HL-60 (cell line): ENCODE data around the gene PLEKHG3.

Experiments used
- CTCF ChIP-seq: IDR thresholded peaks from one replicate; pipeline ENCODE4 v1.5.1; 2011; ENCODE audit warnings: low read length, control low read depth, inconsistent platforms; ENCODE audit not compliant: insufficient read depth
- POLR2AphosphoS5 ChIP-seq: IDR thresholded peaks from 2 replicates; pipeline ENCODE4 v1.6.1; 2012; ENCODE audit warnings: low read depth
- SPI1 ChIP-seq: IDR thresholded peaks from 2 replicates; pipeline ENCODE4 v1.6.1; 2012; ENCODE audit warnings: low read depth, mild to moderate bottlenecking, borderline replicate concordance

GRCh38 chr14:64762044-64763034 is 58.1 kb downstream of the PLEKHG3 start:
- TF ChIP-seq SPI1 (no peak), CTCF (no peak), POLR2AphosphoS5 (no peak)
